Subcutaneous adipose tissue (tissue), 4 donors: ENCODE data around the gene RAP2A. TPM values are rescaled to one million over a fixed set of nuclear protein-coding genes. Genes with fewer than 3 reads are reported as not detected.

Experiments
- total RNA-seq, 4 donors: library from RNA; depleted of rRNA; stranded (reverse); fragments of >200 nt; gene quantifications; one replicate each; pipeline ENCODE4 v1.1.0, GENCODE V29; 2016
- TF ChIP-seq, protein P1 (sequence below): fragments of 450-650 bp; IDR thresholded peaks from one replicate; pipeline ENCODE4 v1.5.1; 2016; ENCODE audit warnings: low read depth, mild to moderate bottlenecking, control low read depth, antibody characterized with exemption, moderate library complexity

The RAP2A gene
- total RNA-seq, 4 donors from 2014 or later = 27.1 to 55.1 (median 45.4) TPM

DNA sequence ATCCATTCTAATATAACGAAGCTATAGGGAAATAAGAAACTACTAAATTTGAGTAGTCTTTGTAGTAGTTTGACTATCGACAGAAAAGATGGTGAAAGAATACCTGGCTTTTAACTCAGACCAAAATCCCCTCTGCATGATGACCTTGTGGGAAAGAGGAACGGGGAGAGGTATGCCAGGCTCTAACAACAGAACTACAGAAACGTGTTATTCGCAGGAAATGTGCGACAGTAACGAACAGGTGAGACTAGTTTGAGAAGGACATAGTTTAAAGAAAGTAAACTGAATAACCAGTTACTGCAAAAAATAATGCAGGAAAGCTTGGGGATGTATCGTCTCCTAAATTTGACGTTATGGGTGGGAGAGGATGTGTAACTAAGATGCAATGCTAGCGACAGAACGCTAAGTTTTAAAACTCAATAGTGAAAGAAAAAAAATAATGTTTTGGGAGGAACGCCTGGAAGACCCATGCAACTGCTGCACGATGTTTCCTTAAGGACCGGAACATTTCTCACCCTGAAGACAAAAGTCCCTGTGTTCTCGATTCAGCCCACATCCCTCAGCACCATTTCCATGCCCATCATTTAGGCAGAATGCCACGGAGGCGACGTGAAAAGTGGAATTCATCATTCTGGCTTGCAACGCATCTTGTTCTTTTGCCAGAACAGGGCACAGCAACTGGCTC lies 1.6 kb upstream of the RAP2A start:
- TF ChIP-seq, protein P1, sequence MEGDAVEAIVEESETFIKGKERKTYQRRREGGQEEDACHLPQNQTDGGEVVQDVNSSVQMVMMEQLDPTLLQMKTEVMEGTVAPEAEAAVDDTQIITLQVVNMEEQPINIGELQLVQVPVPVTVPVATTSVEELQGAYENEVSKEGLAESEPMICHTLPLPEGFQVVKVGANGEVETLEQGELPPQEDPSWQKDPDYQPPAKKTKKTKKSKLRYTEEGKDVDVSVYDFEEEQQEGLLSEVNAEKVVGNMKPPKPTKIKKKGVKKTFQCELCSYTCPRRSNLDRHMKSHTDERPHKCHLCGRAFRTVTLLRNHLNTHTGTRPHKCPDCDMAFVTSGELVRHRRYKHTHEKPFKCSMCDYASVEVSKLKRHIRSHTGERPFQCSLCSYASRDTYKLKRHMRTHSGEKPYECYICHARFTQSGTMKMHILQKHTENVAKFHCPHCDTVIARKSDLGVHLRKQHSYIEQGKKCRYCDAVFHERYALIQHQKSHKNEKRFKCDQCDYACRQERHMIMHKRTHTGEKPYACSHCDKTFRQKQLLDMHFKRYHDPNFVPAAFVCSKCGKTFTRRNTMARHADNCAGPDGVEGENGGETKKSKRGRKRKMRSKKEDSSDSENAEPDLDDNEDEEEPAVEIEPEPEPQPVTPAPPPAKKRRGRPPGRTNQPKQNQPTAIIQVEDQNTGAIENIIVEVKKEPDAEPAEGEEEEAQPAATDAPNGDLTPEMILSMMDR = no peak

DNA sequence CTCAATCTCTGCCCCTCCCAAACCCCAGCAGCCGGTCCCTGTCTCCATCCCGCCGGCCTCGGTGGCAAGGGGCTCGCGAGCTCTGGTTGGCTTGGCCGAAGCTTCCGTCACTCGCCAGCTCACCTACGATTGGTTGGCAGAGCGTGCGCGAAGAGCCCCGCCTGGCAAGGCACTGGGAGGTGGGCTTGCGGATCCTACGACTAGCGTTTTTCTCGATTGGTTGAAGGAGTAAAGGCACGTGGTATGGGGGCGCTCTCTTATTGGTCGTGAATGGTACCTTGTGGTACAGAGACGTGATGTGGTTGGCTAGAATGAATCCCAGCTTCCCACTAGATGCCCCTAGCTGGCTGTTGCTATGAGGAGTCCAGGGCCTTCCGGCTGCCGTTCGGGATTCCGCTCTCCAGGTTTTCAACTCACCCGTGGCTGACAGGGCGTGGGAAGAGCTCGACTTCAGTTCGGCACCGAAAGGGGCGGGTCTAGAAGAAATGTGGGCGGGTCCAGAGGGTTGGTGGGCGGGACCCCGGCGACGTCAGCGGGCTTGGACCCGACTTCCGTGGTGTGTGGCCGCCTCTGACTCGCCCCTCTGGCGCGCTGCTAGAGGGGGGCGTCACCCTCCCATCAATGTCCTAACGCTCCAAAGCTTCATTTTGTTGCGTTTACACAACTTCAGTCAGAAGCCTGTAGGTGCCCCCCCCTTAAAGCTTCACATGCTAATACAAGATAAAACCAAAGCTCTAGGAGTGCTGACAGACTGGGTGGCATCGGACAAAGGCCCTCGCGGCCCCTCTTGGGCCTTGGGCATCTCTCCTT lies 847 bp upstream of the RAP2A start:
- TF ChIP-seq, protein P1 = no peak

DNA sequence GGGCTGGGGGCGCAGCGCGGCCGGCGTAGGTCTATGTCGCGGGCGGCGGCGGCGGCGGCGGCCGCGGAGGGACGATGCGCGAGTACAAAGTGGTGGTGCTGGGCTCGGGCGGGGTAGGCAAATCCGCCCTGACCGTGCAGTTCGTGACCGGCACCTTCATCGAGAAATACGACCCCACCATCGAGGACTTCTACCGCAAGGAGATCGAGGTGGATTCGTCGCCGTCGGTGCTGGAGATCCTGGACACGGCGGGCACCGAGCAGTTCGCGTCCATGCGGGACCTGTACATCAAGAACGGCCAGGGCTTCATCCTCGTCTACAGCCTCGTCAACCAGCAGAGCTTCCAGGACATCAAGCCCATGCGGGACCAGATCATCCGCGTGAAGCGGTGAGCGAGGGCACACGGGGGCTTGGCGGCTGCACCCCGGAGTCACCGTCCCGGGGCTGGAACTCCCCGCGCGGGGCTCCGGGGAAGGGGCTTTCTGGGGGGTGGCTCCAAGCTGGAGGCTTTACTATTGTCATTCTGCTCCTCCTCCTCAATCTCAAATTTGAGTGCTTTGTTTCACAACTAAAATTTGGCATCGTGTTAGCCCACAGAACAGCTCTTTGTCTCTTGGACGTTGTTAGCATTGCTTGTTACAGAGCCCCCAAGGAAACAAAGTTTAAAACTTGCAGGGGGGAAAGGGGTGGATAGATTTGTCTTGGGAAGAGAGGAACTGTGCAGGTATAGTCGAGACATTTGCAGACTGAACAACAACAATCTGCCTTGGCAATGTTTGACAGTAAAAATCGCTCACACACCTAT lies 630 bp downstream of the RAP2A start:
- TF ChIP-seq, protein P1 = no peak

DNA sequence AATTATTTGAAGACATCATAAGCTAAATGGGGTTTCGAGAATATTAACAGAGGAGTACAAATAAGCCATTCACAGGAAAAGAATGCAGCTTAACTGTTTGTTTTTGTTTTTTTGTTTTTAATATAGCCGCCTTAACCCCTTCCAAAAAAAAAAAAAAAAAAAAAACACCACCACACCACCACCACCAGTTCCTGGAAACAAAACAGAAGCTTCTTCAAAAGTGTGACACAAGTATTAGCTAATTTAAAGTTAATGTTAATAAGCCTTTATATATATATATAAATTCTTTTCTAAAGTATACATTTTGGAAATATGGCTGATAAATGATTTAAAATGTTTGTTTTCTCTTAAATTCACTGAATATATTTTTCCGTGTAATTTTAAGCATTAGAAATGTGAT lies 1.4 kb downstream of the RAP2A start:
- TF ChIP-seq, protein P1 = no peak

DNA sequence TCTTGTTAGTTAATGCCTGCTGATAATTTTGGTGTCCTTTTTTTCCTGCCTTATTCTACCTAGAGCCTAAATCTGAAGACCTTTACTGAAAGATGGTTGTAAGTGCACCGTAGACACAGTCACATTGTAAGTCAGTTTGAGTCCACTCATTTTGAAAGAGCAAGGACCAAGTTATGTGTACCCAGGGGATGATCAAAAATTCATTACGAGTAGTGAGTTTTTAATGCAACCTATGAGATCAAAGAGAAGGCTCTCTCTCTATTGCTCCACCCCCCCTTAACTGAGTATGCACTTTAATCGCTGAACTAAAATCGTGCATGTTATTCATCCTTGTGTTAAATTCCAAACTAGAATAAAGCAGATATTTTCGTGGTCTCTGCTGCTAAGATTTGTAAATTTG lies 1.8 kb downstream of the RAP2A start:
- TF ChIP-seq, protein P1 = no peak

DNA sequence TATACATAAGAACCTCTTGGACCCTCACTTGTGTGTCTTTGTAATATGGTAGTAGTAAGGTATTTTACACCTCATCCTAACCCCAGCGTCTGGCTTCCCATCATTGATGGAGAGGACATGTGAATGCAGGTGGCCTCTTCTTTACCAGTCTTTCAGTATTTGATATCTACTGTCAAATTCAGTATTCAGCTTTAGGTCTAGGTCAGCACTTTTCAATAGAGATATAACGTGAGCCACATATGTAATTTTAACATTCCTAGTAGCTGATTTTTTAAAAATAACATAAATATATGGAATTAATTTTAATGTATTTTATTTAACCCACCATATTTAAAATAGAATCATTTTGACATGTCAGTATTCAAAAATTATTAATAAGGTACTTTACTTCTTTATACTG lies 2.9 kb downstream of the RAP2A start:
- TF ChIP-seq, protein P1 = no peak

DNA sequence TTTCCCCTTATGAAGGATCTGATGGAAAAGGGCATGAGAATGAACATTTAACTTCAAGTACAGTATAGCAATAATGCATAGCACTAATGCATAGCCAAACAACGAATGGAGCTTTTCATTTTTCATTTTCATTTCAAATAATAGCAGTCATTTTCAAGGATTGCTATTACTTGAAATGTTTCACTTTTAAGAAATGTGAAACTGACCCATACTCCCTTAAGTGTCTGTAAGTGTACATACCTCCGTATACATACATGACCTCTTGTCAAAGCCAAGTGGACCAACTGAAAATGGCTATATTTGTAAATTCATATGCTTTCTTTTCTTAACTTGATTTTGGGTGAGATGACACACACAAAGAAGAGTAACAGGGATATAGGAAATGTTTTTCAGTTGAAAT lies 3.8 kb downstream of the RAP2A start:
- TF ChIP-seq, protein P1 = no peak
